ENCODE measurements around the gene LIPN. TPM values are rescaled to one million over a fixed set of nuclear protein-coding genes. Genes with fewer than 3 reads are reported as not detected.

The LIPN gene
- total and polyA plus RNA-seq, 12 donors: 0.11 to 0.46 (median 0.41) TPM; not detected in 9

- intact Hi-C loops (cut with DNase I): no loop called here
- TF ChIP-seq POLR2A (IDR thresholded peaks at IDR 0.05) (no peak), CTCF (IDR thresholded peaks at IDR 0.05) (no peak)
- Histone ChIP-seq H3K27me3 (no peaks in the 10 kb centered on the region), H3K4me3 (no peak overlapping the region), H3K36me3 (replicated peaks in 1 of 2) (no peaks in the 10 kb centered on the region), H3K27ac (no peak overlapping the region), H3K4me1 (replicated peaks in 1 of 2) (no peaks in the 10 kb centered on the region), H3K9me3 (replicated peaks in 1 of 3) (no peaks in the 10 kb centered on the region)
- DNase-seq: no peak
Measured at GRCh38 chr10:88754287-88754686, 5.5 kb upstream of the LIPN start.

- H3K4me3 ChIP-seq: no peak overlapping the region
- 72 to 79% (median 76%) methylated on average over 3 of the region's 3 CpGs for WGBS, 4 donors
Measured at GRCh38 chr10:88755753-88756152, 4.1 kb upstream of the LIPN start.

DNA sequence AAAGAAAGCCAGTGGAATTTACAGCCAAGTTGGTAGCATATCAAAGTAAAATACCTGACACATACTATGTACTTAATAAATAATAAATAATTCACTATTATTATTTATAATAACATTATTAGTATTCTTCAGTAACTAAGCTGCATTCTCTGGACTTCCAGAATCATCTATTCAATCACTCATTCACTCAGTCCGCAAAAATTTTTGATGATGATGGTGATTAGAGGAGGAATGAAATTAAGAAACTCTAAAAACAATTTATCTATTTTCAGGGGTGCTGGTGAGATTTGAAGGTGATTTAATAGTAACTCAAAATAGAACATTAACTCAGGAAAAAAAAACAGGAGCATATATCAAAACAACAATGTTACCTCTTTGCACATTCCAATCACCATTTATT, 3.2 kb upstream of the LIPN start:
- Histone ChIP-seq H3K27me3 (no peaks in the 10 kb centered on the region), H3K27ac (no peak overlapping the region), H3K4me3 (no peak overlapping the region), H3K4me1 (replicated peaks in 1 of 2) (no peaks in the 10 kb centered on the region), H3K36me3 (replicated peaks in 1 of 2) (no peaks in the 10 kb centered on the region), H3K9me3 (replicated peaks in 1 of 3) (no peaks in the 10 kb centered on the region)
- intact Hi-C loops (cut with DNase I): no loop called here
- WGBS, 4 donors: 0% methylated on average over 1 of the region's 1 CpG
- DNase-seq: no peak
- TF ChIP-seq CTCF (IDR thresholded peaks at IDR 0.05) (no peak), POLR2A (IDR thresholded peaks at IDR 0.05) (no peak)

More at GRCh38 chr10:88755753-88756152, 4.1 kb upstream of the LIPN start:
- DNase-seq: no peak
- Histone ChIP-seq H3K27me3 (no peaks in the 10 kb centered on the region), H3K36me3 (replicated peaks in 1 of 2) (no peaks in the 10 kb centered on the region), H3K4me1 (replicated peaks in 1 of 2) (no peaks in the 10 kb centered on the region), H3K27ac (no peak overlapping the region), H3K9me3 (replicated peaks in 1 of 3) (no peaks in the 10 kb centered on the region)
- TF ChIP-seq POLR2A (IDR thresholded peaks at IDR 0.05): no peak
- intact Hi-C loops (cut with DNase I): no loop called here

GRCh38 chr10:88762906-88763305, 3.1 kb downstream of the LIPN start:
- Histone ChIP-seq H3K36me3 (replicated peaks in 1 of 2) (no peaks in the 10 kb centered on the region), H3K27me3 (no peaks in the 10 kb centered on the region), H3K27ac (no peak overlapping the region), H3K4me3 (no peak overlapping the region), H3K9me3 (replicated peaks in 1 of 3) (no peaks in the 10 kb centered on the region), H3K4me1 (replicated peaks in 1 of 2) (peaks cover 0 to 10% of the 10 kb centered on the region in 2 donors)
- TF ChIP-seq CTCF (IDR thresholded peaks at IDR 0.05) (no peak), POLR2A (IDR thresholded peaks at IDR 0.05) (no peak)
- 24 to 38% (median 27%) methylated on average over 1 of the region's 1 CpG for WGBS, 4 donors
- intact Hi-C loops (cut with DNase I): no loop called here
- no peak for DNase-seq

DNA sequence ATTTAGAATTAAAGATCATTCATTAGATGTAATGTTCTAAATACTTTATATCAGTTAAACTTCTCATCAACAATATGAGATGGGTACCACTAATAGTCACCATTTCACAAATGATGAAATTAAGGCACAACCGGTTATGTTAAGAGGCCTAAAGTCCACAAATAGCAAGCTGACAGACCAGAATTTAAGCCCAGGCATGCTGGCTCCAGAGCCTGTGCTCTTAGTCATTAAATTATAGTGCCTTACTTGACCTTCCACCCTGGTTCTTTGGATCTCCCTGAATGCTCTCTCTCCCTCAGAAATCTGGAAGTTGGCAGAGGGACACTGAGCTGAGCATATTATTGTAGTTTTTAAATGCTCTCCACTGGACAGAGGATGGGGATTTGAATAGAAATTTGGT, 3.6 kb downstream of the LIPN start:
- Histone ChIP-seq H3K27ac (no peak overlapping the region), H3K4me1 (replicated peaks in 1 of 2) (peaks cover 0 to 10% of the 10 kb centered on the region in 2 donors), H3K4me3 (no peak overlapping the region), H3K9me3 (replicated peaks in 1 of 3) (no peaks in the 10 kb centered on the region), H3K27me3 (no peaks in the 10 kb centered on the region), H3K36me3 (replicated peaks in 1 of 2) (no peaks in the 10 kb centered on the region)
- TF ChIP-seq POLR2A (IDR thresholded peaks at IDR 0.05): no peak
- no peak for TF ChIP-seq CTCF (IDR thresholded peaks at IDR 0.05)
- intact Hi-C loops (cut with DNase I): no loop called here
- WGBS, 4 donors: 24 to 41% (median 35%) methylated on average over 1 of the region's 1 CpG
- peak in 1 of 7 donors; percentile 3 for DNase-seq

Data from adrenal gland (tissue), 12 donors.